ENCODE data around the gene LCP1. TPM values are rescaled to one million over a fixed set of nuclear protein-coding genes. Genes with fewer than 3 reads are reported as not detected.

Gene LCP1
- total and polyA plus RNA-seq, 2 experiments from 2014 or later, result 0.64 TPM; not detected in 1

GRCh38 chr13:46102255-46102605, 79.7 kb downstream of the LCP1 start:
- no peaks in the 10 kb centered on the region for H3F3A ChIP-seq (ENCODE audit: insufficient read depth)
- H3K36me3 ChIP-seq (ENCODE audit: low read depth), result no peaks in the 10 kb centered on the region
- no peak overlapping the region for H3K4me2 ChIP-seq (ENCODE audit: unreplicated experiment)
- H3K9me3 ChIP-seq (ENCODE audit: low read depth), result no peaks in the 10 kb centered on the region
- no peak overlapping the region for H3K9ac ChIP-seq
- in situ Hi-C loops (cut with MboI), result no loop called here
- peaks cover 7% of the 10 kb centered on the region; the same call in 1 of the 2 replicates for H3K27me3 ChIP-seq (replicated peaks; ENCODE audit: insufficient read depth)
- no peaks in the 10 kb centered on the region for H3K4me1 ChIP-seq (ENCODE audit: insufficient read depth)
- H4K20me1 ChIP-seq (ENCODE audit: insufficient read depth), result no peaks in the 10 kb centered on the region
- no peaks in the 10 kb centered on the region for H3K9me2 ChIP-seq (ENCODE audit: insufficient read depth)
- H3K4me3 ChIP-seq, result no peak overlapping the region
- H2AFZ ChIP-seq, result no peak overlapping the region
- no peak for TF ChIP-seq EZH2 (IDR thresholded peaks at IDR 0.05; ENCODE audit: insufficient read depth, poor library complexity, severe bottlenecking)
- TF ChIP-seq EZH2phosphoT487 (IDR thresholded peaks at IDR 0.05; ENCODE audit: insufficient read depth, low read depth), result no peak
- no peak for DNase-seq
- no peaks in the 10 kb centered on the region for H3K79me2 ChIP-seq (ENCODE audit: insufficient read depth)
- H3K27ac ChIP-seq, result no peak overlapping the region

GRCh38 chr13:46101484-46102254, 80.3 kb downstream of the LCP1 start:
- H4K20me1 ChIP-seq (ENCODE audit: insufficient read depth), result no peaks in the 10 kb centered on the region
- no peak overlapping the region for H2AFZ ChIP-seq
- WGBS, 2 experiments (ENCODE audit: low coverage in 1 of 2, low lambda C conversion rate in 2 of 2, missing lambda C conversion rate in 2 of 2), result 64 to 69% methylated on average over 8 of the region's 8 CpGs
- no peak overlapping the region for H3K4me2 ChIP-seq (ENCODE audit: unreplicated experiment)
- in situ Hi-C loops (cut with MboI), result no loop called here
- H3K9ac ChIP-seq, result no peak overlapping the region
- H3K27me3 ChIP-seq (replicated peaks; ENCODE audit: insufficient read depth), result 0 out of 2 replicates have a peak, but pooled peaks cover 5% of the 10 kb centered on the region
- H3F3A ChIP-seq (ENCODE audit: insufficient read depth), result no peaks in the 10 kb centered on the region
- H3K9me3 ChIP-seq (ENCODE audit: low read depth), result no peaks in the 10 kb centered on the region
- H3K9me2 ChIP-seq (ENCODE audit: insufficient read depth), result no peaks in the 10 kb centered on the region
- DNase-seq, result no peak
- TF ChIP-seq EZH2 (IDR thresholded peaks at IDR 0.05; ENCODE audit: insufficient read depth, poor library complexity, severe bottlenecking) (no peak), EZH2phosphoT487 (IDR thresholded peaks at IDR 0.05; ENCODE audit: insufficient read depth, low read depth) (no peak)
- H3K4me3 ChIP-seq, result no peak overlapping the region
- H3K36me3 ChIP-seq (ENCODE audit: low read depth), result no peaks in the 10 kb centered on the region
- no peaks in the 10 kb centered on the region for H3K79me2 ChIP-seq (ENCODE audit: insufficient read depth)
- H3K4me1 ChIP-seq (ENCODE audit: insufficient read depth), result no peaks in the 10 kb centered on the region
- no peak overlapping the region for H3K27ac ChIP-seq

DNA sequence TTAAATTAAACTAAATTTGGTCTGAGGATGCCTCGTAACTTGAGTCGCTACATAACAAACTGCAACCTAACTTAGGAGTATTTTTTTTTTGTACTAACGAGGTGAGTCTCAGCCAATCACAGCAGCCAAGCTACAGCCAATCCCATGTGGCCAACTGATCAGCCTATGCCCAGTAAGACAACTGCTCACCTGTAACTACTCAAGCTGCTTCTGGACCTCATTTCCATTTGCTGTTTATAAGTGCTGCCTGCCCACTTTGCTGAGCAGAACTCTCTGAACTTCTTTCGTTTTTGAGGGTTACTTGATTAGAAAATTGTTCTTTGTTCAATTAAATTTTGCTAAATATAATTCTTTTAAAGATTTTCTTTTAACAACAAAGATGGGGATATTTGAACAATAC, 81.0 kb downstream of the LCP1 start:
- no peak overlapping the region for H3K4me3 ChIP-seq
- H3K36me3 ChIP-seq (ENCODE audit: low read depth), result no peaks in the 10 kb centered on the region
- no peaks in the 10 kb centered on the region for H3K27me3 ChIP-seq (replicated peaks; ENCODE audit: insufficient read depth)
- H3K9me3 ChIP-seq (ENCODE audit: low read depth), result no peaks in the 10 kb centered on the region
- H3K79me2 ChIP-seq (ENCODE audit: insufficient read depth), result no peaks in the 10 kb centered on the region
- DNase-seq, result no peak
- WGBS, 2 experiments (ENCODE audit: low coverage in 1 of 2, low lambda C conversion rate in 2 of 2, missing lambda C conversion rate in 2 of 2), result 71 to 74% methylated on average over 4 of the region's 4 CpGs
- TF ChIP-seq EZH2phosphoT487 (IDR thresholded peaks at IDR 0.05; ENCODE audit: insufficient read depth, low read depth), result no peak
- no peak for TF ChIP-seq EZH2 (IDR thresholded peaks at IDR 0.05; ENCODE audit: insufficient read depth, poor library complexity, severe bottlenecking)
- in situ Hi-C loops (cut with MboI), result no loop called here
- H2AFZ ChIP-seq, result no peak overlapping the region
- H3K9ac ChIP-seq, result no peak overlapping the region
- H3K27ac ChIP-seq, result no peak overlapping the region
- no peaks in the 10 kb centered on the region for H3K4me1 ChIP-seq (ENCODE audit: insufficient read depth)
- H4K20me1 ChIP-seq (ENCODE audit: insufficient read depth), result no peaks in the 10 kb centered on the region
- no peak overlapping the region for H3K4me2 ChIP-seq (ENCODE audit: unreplicated experiment)
- no peaks in the 10 kb centered on the region for H3F3A ChIP-seq (ENCODE audit: insufficient read depth)
- H3K9me2 ChIP-seq (ENCODE audit: insufficient read depth), result no peaks in the 10 kb centered on the region

DNA sequence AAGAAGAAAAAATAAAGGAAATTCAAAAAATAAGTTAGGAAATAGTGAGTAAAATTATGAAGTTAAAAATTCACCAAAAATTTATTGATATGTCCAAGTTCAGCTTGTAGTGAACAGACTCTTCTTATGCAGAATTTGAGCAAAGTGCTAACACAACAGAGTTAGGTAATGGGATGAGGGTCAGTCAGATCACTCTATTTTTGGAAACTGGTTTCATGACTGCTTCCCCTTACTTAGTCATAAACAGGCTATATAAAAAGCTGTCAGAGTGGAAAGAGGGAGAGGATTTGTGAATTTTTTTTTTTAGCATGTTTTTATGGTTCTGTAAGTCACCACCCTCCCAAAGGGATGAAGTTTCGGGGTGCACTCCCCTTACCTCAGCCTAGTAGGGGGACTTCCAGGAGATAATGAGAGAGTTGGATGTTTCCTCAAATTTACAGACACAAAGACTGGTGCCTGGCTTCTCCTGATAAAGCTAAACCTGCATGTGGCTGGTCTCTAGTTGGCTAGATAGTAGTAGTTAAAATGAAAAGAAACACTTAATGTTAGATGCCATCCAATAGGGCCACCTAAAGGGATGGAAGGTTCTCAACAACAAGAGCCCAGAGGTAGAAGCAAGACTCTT, 81.7 kb downstream of the LCP1 start:
- Histone ChIP-seq H3K4me3 (no peak overlapping the region), H3K9me2 (ENCODE audit: insufficient read depth) (no peaks in the 10 kb centered on the region), H2AFZ (no peak overlapping the region), H3K9me3 (ENCODE audit: low read depth) (no peaks in the 10 kb centered on the region), H3K9ac (no peak overlapping the region), H3K27me3 (replicated peaks; ENCODE audit: insufficient read depth) (peaks cover 2% of the 10 kb centered on the region; the same call in 1 of the 2 replicates), H4K20me1 (ENCODE audit: insufficient read depth) (no peaks in the 10 kb centered on the region), H3K4me1 (ENCODE audit: insufficient read depth) (no peaks in the 10 kb centered on the region), H3F3A (ENCODE audit: insufficient read depth) (no peaks in the 10 kb centered on the region), H3K36me3 (ENCODE audit: low read depth) (no peaks in the 10 kb centered on the region), H3K79me2 (ENCODE audit: insufficient read depth) (no peaks in the 10 kb centered on the region), H3K4me2 (ENCODE audit: unreplicated experiment) (no peak overlapping the region), H3K27ac (no peak overlapping the region)
- 80 to 86% methylated on average over 1 of the region's 1 CpG for WGBS, 2 experiments (ENCODE audit: low coverage in 1 of 2, low lambda C conversion rate in 2 of 2, missing lambda C conversion rate in 2 of 2)
- in situ Hi-C loops (cut with MboI), result no loop called here
- TF ChIP-seq EZH2phosphoT487 (IDR thresholded peaks at IDR 0.05; ENCODE audit: insufficient read depth, low read depth), result no peak
- TF ChIP-seq EZH2 (IDR thresholded peaks at IDR 0.05; ENCODE audit: insufficient read depth, poor library complexity, severe bottlenecking), result no peak
- peak; percentile 12 for DNase-seq

Data from GM23248 (cell line).